A673 (cell line): ENCODE data around the gene NPR2. TPM values are rescaled to one million over a fixed set of nuclear protein-coding genes. Genes with fewer than 3 reads are reported as not detected.

Source experiments
- BruUV-seq: library from RNA; stranded (reverse); fragments of 400-500 nt; replicated peaks from 2 replicates; lab custom pipeline; 2021; lab: Mats Ljungman, UMichigan
- CTCF ChIA-PET: fragments of 300-600 bp; sonication (Branson Sonifier 250); formaldehyde crosslinking; loops from one replicate; lab custom pipeline; 2022; ENCODE audit warnings: antibody characterized with exemption; lab: Charles Lee
- POLR2A ChIA-PET: fragments of 300-600 bp; sonication (Branson Sonifier 250); formaldehyde crosslinking; loops from one replicate; lab custom pipeline; 2022; ENCODE audit warnings: antibody characterized with exemption; ENCODE audit not compliant: low non-redundant PET; lab: Charles Lee
- DNase-seq: peaks from one replicate; pipeline ENCODE4 v3.0.0-alpha.2; 2015; ENCODE audit warnings: low spot score
- H3K27ac ChIP-seq: fragments of 200-600 bp; sonication (generic); 2 replicates; pipeline ENCODE4 v1.5.1; 2016; ENCODE audit warnings: mixed run types, low read depth, mild to moderate bottlenecking, mixed read lengths, antibody characterized with exemption, low read length; ENCODE audit not compliant: poor library complexity, severe bottlenecking
- H3K27me3 ChIP-seq: fragments of 200-600 bp; sonication (generic); replicated peaks from 2 replicates; pipeline ENCODE4 v1.6.1; 2017; ENCODE audit warnings: mixed run types, low read depth, mild to moderate bottlenecking, mixed read lengths, antibody characterized with exemption, low read length; ENCODE audit not compliant: insufficient read depth, poor library complexity
- H3K36me3 ChIP-seq: fragments of 200-600 bp; sonication (generic); 2 replicates; pipeline ENCODE4 v1.6.1; 2016; ENCODE audit warnings: mixed run types, mild to moderate bottlenecking, mixed read lengths, antibody characterized with exemption, low read length; ENCODE audit not compliant: insufficient read depth, poor library complexity, severe bottlenecking
- H3K4me1 ChIP-seq: fragments of 200-600 bp; sonication (generic); 2 replicates; pipeline ENCODE4 v1.6.1; 2017; ENCODE audit warnings: mixed run types, mild to moderate bottlenecking, mixed read lengths, antibody characterized with exemption, low read length; ENCODE audit not compliant: insufficient read depth, poor library complexity, severe bottlenecking
- H3K4me3 ChIP-seq: fragments of 200-600 bp; sonication (generic); 2 replicates; pipeline ENCODE4 v1.5.1; 2016; ENCODE audit warnings: low read depth, mixed run types, mild to moderate bottlenecking, mixed read lengths, low read length; ENCODE audit not compliant: poor library complexity, severe bottlenecking
- H3K9me3 ChIP-seq: fragments of 200-600 bp; sonication (generic); 2 replicates; pipeline ENCODE4 v1.6.1; 2016; ENCODE audit warnings: mixed run types, low read depth, mild to moderate bottlenecking, mixed read lengths, antibody characterized with exemption, low read length; ENCODE audit not compliant: poor library complexity, severe bottlenecking
- CTCF ChIP-seq: fragments of 300-800, 200-600 bp; sonication (generic); conservative IDR thresholded peaks from 2 replicates; pipeline ENCODE4 v1.5.1; 2017; ENCODE audit warnings: low read depth, mild to moderate bottlenecking, antibody characterized with exemption, low read length, moderate library complexity, mixed read lengths
- EZH2 ChIP-seq: fragments of 200-600 bp; sonication (generic); IDR thresholded peaks from 2 replicates; pipeline ENCODE4 v1.6.1; 2017; ENCODE audit warnings: borderline replicate concordance, low read depth, mild to moderate bottlenecking, mixed read lengths, antibody characterized with exemption, low read length; ENCODE audit not compliant: poor library complexity, severe bottlenecking
- intact Hi-C: fragments of 100-400 bp; cut with micrococcal nuclease; formaldehyde crosslinking; loops from one replicate; pipeline ENCODE4 v1.10.0; 2022; ENCODE audit not compliant: unreplicated experiment
- total RNA-seq: library from RNA; stranded (reverse); gene quantifications from 2 replicates; pipeline ENCODE4 v1.2.3, GENCODE V29; 2021

NPR2 gene
- total RNA-seq, 1 experiment from 2014 or later, result 9.1 TPM

DNA sequence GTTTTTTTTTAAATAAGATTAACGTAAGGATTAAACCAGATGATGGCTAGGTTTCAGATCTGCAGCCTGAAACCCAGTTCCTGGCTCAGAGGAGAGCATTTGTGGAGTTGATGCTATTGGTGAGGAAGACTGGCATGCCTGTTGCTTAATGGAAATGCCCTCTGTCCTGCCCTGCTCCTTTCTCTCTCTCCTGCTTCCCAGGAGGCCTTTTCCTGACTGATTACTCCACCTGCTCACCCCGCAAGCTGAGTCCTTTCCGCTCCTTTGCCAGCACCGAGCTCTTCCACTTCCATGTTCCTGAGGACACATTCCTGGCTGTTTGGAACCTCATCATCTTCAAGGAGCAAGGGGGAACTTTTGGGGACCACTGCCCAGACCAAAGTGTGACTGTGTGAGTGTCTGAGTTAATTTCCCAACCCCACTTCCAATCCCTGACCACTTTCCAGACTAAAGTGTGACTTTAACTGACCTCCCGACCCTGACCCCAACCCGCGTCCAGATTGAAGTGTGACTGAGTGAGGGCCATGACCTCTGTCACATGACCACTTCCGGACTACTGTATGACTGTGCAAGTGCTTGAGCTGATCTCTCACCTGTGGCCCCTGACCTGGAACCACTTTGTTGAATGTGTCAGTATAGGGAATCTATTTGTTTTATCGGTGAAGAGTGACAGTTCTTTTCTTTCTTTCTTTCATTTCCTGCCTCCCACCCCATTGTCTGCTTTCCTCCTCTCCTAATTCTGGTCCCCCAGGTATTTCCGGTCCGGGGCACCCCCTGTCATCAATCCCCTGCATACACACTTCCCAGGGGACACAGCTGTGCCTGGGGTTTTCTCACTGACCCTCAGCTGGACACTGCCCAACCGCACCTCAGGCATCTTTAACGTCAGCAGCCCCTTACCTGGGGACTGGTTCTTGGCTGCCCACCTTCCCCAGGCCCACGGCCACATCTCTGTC, 43.1 kb downstream of the NPR2 start:
- intact Hi-C loops, result no loop called here
- Histone ChIP-seq H3K9me3 (no peaks in the 10 kb centered on the region), H3K27ac (no peak overlapping the region), H3K36me3 (no peaks in the 10 kb centered on the region), H3K4me3 (no peak overlapping the region), H3K27me3 (no peaks in the 10 kb centered on the region), H3K4me1 (peaks cover 8% of the 10 kb centered on the region)
- BruUV-seq, result no TSS peak
- POLR2A ChIA-PET, result no interaction called here
- TF ChIP-seq EZH2 (no peak), CTCF (no peak)
- no peak for DNase-seq
- CTCF ChIA-PET, result no interaction called here

DNA sequence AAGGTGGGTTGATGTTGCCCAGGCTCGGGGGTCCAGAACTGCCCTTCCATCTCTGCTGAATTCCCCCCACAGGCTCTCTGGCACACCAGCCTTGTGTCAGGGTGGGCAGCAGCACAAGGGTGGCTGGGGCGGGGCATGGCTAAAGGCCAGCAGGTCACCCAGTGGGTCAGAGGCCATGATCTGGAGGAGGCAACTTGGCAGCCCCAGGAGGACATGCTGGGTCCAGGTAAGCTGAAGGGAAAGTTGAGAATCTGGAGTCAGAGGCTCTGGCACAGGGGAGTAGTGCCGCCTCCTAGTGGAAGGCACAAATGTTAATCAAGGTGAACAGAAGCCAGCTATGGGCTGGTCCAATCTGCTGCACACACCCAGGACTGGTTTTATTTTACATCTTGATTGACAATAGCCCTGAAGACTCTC, 43.8 kb downstream of the NPR2 start:
- H3K27ac ChIP-seq, result no peak overlapping the region
- H3K4me1 ChIP-seq, result peaks cover under 1% of the 10 kb centered on the region
- DNase-seq, result no peak
- TF ChIP-seq CTCF, result peak; percentile 54
- TF ChIP-seq EZH2, result no peak
- H3K27me3 ChIP-seq, result no peaks in the 10 kb centered on the region
- H3K9me3 ChIP-seq, result no peaks in the 10 kb centered on the region
- ChIA-PET CTCF (no interaction called here), POLR2A (no interaction called here)
- H3K36me3 ChIP-seq, result no peaks in the 10 kb centered on the region
- no peak overlapping the region for H3K4me3 ChIP-seq
- BruUV-seq, result no TSS peak
- intact Hi-C loops, result no loop called here

DNA sequence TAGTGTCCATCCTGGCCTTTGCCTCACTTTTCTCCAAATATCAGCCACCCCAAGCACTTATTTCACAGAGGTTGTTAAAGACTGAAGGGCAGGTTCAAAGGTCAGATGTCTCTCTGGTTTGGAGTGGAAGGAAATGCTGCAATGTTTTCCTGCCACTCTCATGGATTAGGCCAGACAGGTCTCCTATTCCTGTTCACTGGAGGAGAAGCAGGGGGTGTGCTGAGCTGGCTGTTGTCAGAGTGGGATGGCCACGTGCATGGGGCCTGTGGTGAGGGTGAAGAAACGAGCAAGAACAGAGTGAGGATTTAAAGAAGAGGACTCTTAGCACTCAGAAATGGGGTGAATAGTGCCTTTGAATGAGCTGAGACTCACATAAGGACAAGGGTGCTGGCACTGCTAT, 44.4 kb downstream of the NPR2 start:
- Histone ChIP-seq H3K27ac (no peak overlapping the region), H3K4me1 (no peaks in the 10 kb centered on the region), H3K27me3 (no peaks in the 10 kb centered on the region), H3K9me3 (no peaks in the 10 kb centered on the region), H3K4me3 (no peak overlapping the region), H3K36me3 (no peaks in the 10 kb centered on the region)
- POLR2A ChIA-PET, result no interaction called here
- CTCF ChIA-PET, result no interaction called here
- BruUV-seq, result no TSS peak
- TF ChIP-seq EZH2, result no peak
- no peak for TF ChIP-seq CTCF
- no peak for DNase-seq
- intact Hi-C loops, result no loop called here
